ENCODE measurements around the gene TRAF6.

GRCh38 chr11:36450110-36450572 is 59.9 kb downstream of the TRAF6 start:
- no peak for TF ChIP-seq EGR1 (IDR thresholded peaks at IDR 0.05; ENCODE audit: low read depth in 2 of 2)
- TF ChIP-seq, protein P1, sequence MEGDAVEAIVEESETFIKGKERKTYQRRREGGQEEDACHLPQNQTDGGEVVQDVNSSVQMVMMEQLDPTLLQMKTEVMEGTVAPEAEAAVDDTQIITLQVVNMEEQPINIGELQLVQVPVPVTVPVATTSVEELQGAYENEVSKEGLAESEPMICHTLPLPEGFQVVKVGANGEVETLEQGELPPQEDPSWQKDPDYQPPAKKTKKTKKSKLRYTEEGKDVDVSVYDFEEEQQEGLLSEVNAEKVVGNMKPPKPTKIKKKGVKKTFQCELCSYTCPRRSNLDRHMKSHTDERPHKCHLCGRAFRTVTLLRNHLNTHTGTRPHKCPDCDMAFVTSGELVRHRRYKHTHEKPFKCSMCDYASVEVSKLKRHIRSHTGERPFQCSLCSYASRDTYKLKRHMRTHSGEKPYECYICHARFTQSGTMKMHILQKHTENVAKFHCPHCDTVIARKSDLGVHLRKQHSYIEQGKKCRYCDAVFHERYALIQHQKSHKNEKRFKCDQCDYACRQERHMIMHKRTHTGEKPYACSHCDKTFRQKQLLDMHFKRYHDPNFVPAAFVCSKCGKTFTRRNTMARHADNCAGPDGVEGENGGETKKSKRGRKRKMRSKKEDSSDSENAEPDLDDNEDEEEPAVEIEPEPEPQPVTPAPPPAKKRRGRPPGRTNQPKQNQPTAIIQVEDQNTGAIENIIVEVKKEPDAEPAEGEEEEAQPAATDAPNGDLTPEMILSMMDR (IDR thresholded peaks at IDR 0.05; ENCODE audit: low read depth, low read length, missing input control) = no peak
- TF ChIP-seq TAF1 (conservative IDR thresholded peaks at IDR 0.05) = no peak
- TF ChIP-seq JUND (IDR thresholded peaks at IDR 0.05) = no peak
- TF ChIP-seq MAX (IDR thresholded peaks at IDR 0.05) = no peak
- TF ChIP-seq ATF3 (IDR thresholded peaks at IDR 0.05) = no peak
- TF ChIP-seq SP1 (IDR thresholded peaks at IDR 0.05) = no peak
- no peak for TF ChIP-seq RAD21 (IDR thresholded peaks at IDR 0.05)
- peak; percentile 57 for TF ChIP-seq YY1 (IDR thresholded peaks at IDR 0.05)
- TF ChIP-seq REST (IDR thresholded peaks at IDR 0.05) = no peak
- TF ChIP-seq, protein P2, sequence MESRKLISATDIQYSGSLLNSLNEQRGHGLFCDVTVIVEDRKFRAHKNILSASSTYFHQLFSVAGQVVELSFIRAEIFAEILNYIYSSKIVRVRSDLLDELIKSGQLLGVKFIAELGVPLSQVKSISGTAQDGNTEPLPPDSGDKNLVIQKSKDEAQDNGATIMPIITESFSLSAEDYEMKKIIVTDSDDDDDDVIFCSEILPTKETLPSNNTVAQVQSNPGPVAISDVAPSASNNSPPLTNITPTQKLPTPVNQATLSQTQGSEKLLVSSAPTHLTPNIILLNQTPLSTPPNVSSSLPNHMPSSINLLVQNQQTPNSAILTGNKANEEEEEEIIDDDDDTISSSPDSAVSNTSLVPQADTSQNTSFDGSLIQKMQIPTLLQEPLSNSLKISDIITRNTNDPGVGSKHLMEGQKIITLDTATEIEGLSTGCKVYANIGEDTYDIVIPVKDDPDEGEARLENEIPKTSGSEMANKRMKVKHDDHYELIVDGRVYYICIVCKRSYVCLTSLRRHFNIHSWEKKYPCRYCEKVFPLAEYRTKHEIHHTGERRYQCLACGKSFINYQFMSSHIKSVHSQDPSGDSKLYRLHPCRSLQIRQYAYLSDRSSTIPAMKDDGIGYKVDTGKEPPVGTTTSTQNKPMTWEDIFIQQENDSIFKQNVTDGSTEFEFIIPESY (IDR thresholded peaks at IDR 0.05) = no peak
- no peak for TF ChIP-seq GABPA (IDR thresholded peaks at IDR 0.05 in 1 of 2, conservative IDR thresholded peaks at IDR 0.05 in 1 of 2)
